Spleen (tissue), 7 donors: ENCODE results near the gene PAX2.

Experiments used
- POLR2AphosphoS5 ChIP-seq, 3 donors: sonication (generic); formaldehyde crosslinking; IDR thresholded peaks; one replicate each; pipeline ENCODE4 v1.5.1; 2017; ENCODE audit warnings: antibody characterized with exemption in 3 of 3
- TF ChIP-seq, protein P1 (sequence below), 11 experiments: fragments of 200-600 bp in 7 of 11; fragments of 450-650 bp in 4 of 11; sonication (generic) in 4 of 11; IDR thresholded peaks in 8 of 11; conservative IDR thresholded peaks in 3 of 11; 1 replicate in 7 of 11; 2 replicates in 4 of 11; pipeline versions ENCODE4 v1.4.0 to v1.8.0; 2016 to 2021; ENCODE audit warnings: antibody characterized with exemption in 11 of 11, inconsistent platforms in 4 of 11, mild to moderate bottlenecking in 1 of 11
- donor health status: DM: no; HTN: no; CAD: no; lungs with moderate emphysema.
- donor health status: DM: no; HTN: no; CAD: no.
- donor health status: DM: no; HTN: no; CAD: no.

DNA sequence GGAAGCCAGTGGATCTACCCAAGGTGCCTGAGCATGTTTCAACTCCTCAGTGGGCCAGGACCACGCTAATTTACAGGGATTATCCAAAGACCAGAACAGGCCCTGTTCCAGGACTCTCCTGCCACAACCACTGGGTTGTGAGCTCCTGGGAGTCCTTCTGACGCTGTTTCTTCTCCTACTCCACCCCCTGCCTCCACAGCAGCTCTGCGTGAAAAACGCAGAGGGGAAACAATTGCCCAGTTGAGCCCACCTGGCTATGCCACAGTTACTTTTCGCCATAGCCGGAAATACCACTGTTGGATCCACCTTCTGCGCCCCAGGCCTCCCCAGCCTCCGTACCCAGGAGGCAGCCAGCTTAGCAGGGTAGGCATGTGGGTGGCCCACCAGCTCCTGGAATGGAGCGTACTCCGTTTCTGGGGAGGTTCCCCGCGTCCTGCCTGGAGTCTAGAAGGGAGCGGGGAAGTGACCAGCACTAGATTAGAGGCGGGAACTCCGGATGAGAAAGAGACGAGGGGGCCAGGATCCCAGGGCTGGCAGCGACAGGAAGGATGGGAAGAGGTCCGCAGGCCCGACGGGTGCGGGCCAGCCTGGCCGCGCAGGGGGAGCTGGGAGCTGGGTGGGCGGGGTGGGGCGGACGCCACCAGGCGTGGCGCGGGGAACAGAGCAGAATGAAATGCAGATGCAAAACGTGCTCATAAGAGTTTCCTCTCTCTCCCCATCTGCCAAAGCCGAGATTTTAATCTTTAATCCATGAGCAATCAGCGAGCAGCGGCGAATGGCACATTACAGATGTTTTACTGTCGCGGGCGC, 32.1 kb upstream of the PAX2 start:
- TF ChIP-seq POLR2AphosphoS5 (IDR thresholded peaks at IDR 0.05): no peak
- TF ChIP-seq, protein P1, sequence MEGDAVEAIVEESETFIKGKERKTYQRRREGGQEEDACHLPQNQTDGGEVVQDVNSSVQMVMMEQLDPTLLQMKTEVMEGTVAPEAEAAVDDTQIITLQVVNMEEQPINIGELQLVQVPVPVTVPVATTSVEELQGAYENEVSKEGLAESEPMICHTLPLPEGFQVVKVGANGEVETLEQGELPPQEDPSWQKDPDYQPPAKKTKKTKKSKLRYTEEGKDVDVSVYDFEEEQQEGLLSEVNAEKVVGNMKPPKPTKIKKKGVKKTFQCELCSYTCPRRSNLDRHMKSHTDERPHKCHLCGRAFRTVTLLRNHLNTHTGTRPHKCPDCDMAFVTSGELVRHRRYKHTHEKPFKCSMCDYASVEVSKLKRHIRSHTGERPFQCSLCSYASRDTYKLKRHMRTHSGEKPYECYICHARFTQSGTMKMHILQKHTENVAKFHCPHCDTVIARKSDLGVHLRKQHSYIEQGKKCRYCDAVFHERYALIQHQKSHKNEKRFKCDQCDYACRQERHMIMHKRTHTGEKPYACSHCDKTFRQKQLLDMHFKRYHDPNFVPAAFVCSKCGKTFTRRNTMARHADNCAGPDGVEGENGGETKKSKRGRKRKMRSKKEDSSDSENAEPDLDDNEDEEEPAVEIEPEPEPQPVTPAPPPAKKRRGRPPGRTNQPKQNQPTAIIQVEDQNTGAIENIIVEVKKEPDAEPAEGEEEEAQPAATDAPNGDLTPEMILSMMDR (IDR thresholded peaks at IDR 0.05 in 8 of 11, conservative IDR thresholded peaks at IDR 0.05 in 3 of 11): no peak
